Astrocyte of the spinal cord (primary cell): ENCODE measurements around the gene SNX6.
A peak's percentile ranks its signal among the peaks of the same experiment; 100 is the strongest.

Experiments used
- DNase-seq: peaks from one replicate; pipeline ENCODE4 v3.0.0; 2011; ENCODE audit warnings: low read depth, low spot score
- H3K4me3 ChIP-seq: 2 replicates; pipeline ENCODE4 v1.5.1; 2011; ENCODE audit warnings: low read depth, mild to moderate bottlenecking, low read length, moderate library complexity
- CTCF ChIP-seq: IDR thresholded peaks from 2 replicates; pipeline ENCODE4 v1.5.1; 2012; ENCODE audit warnings: low read depth, mild to moderate bottlenecking, low read length, inconsistent platforms
- in situ Hi-C: cut with HindIII; loops from 2 replicates; pipeline ENCODE4 v1.10.0; 2017; ENCODE audit warnings: low sequenced_read_pairs

Gene SNX6

DNA sequence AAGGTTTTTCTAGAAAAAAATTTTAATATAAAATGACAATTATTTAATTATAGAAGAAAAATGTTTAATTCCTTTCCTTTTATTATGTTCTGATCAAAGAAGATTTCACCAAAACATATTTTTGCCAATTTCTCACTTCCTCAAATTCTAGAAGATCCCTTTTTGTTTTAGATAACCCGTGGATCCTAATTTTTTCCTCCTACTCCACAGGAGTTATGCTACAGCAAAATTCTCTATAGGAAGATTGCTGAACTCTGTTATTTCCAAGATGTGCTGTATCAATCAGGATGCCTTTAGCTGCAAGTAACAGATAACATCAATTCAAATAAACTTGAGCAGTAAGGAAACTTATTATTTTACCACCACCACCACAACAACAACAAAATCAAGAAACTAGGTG is 3.8 kb upstream of the SNX6 start:
- no peak for DNase-seq
- in situ Hi-C loops: no loop called here
- no peak overlapping the region for H3K4me3 ChIP-seq
- no peak for TF ChIP-seq CTCF

DNA sequence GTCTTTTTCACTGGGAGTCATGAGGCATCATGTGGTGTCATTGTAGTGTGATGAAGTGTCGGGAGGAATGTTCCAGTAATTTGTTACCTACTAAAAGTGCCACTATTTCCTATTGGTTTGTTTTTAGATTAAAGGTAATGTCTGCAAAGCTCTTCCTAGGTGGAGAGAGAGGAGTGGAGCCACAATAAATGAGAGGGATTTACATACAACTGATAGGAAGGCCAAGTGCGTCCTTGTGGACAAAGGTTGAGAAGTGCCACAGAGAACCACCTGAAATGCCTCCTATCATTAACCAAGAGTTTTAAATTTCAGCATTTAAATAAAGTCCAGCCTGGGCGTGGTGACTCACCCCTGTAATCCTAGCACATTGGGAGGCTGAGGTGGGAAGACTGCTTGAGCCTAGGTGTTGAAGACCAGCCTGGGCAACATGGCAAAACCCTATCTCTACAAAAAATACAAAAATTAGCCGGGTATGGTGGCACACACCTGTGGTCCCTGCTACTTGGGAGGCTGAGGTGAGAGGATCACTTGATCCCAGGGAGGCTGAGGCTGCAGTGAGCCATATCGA is 2.5 kb upstream of the SNX6 start:
- TF ChIP-seq CTCF: no peak
- in situ Hi-C loops: no loop called here
- H3K4me3 ChIP-seq: no peak overlapping the region
- DNase-seq: no peak

GRCh38 chr14:34629344-34629656 is 648 bp downstream of the SNX6 start:
- no peak for TF ChIP-seq CTCF
- peak overlapping the region; percentile 97 for H3K4me3 ChIP-seq
- DNase-seq: no peak
- in situ Hi-C loops: no loop called here

DNA sequence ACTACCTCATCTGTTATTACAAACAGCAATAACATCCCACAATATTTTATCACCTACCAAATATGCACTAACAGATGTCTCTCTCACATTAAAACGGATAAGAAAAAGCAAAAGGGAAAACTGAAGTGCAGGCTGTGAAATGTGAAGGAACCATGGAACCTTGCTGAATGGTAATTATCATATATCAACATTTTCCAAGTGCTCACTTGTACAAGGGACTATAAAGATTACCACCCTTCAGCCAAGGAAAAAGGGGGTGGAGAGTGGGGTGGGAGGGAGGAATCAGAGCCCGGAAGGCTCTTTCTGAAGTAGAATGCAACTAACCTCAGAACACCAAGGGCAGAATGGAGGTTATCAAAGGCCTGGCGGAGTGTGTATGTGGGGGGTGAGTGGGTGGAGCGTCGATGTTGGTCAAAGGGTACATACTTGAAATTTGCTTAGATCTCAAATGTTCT is 1.2 kb downstream of the SNX6 start:
- peak overlapping the region; percentile 97 for H3K4me3 ChIP-seq
- in situ Hi-C loops: no loop called here
- no peak for TF ChIP-seq CTCF
- peak; percentile 21 for DNase-seq

GRCh38 chr14:34623506-34623905 is 6.4 kb downstream of the SNX6 start:
- in situ Hi-C loops: no loop called here
- TF ChIP-seq CTCF: no peak
- no peak overlapping the region for H3K4me3 ChIP-seq
- no peak for DNase-seq

GRCh38 chr14:34620839-34621238 is 9.1 kb downstream of the SNX6 start:
- no peak for DNase-seq
- in situ Hi-C loops: no loop called here
- no peak overlapping the region for H3K4me3 ChIP-seq
- no peak for TF ChIP-seq CTCF

GRCh38 chr14:34620115-34620514 is 9.8 kb downstream of the SNX6 start:
- in situ Hi-C loops: no loop called here
- no peak for TF ChIP-seq CTCF
- no peak for DNase-seq
- no peak overlapping the region for H3K4me3 ChIP-seq
